IMR-90 (cell line): ENCODE data around the gene CLASP1. TPM values are rescaled to one million over a fixed set of nuclear protein-coding genes. Genes with fewer than 3 reads are reported as not detected.
A peak's percentile ranks its signal among the peaks of the same experiment; 100 is the strongest.

Source experiments
- ATAC-seq: fragments of 200-7000 bp; cut with Tn5 transposase; 2 replicates; pipeline ENCODE4 v1.9.1; 2020; ENCODE audit warnings: low read depth, mild to moderate bottlenecking, moderate library complexity
- BruUV-seq: library from RNA; stranded (reverse); fragments of 400-500 nt; replicated peaks from 2 replicates; lab custom pipeline; 2021; lab: Mats Ljungman, UMichigan
- CTCF ChIA-PET: fragments of 300-600 bp; formaldehyde crosslinking; extraction: SDS; loops from one replicate; lab custom pipeline; 2021; ENCODE audit warnings: antibody characterized with exemption; lab: Yijun Ruan, JAX
- POLR2A ChIA-PET: fragments of 300-600 bp; sonication (Branson Sonifier 250); formaldehyde crosslinking; loops from one replicate; lab custom pipeline; 2022; ENCODE audit warnings: antibody characterized with exemption; ENCODE audit not compliant: unreplicated experiment; lab: Charles Lee
- DNase-seq: peaks from one replicate; pipeline ENCODE4 v3.0.0; 2013
- H2AFZ ChIP-seq: replicated peaks from 2 replicates; pipeline ENCODE3; 2013; ENCODE audit warnings: low read length, mild to moderate bottlenecking; ENCODE audit not compliant: poor library complexity
- H2AK5ac ChIP-seq: 2 replicates; pipeline ENCODE4 v1.6.1; 2013; ENCODE audit warnings: low read depth, low read length, inconsistent platforms
- H2AK9ac ChIP-seq: replicated peaks from 2 replicates; pipeline ENCODE3; 2013; ENCODE audit warnings: mild to moderate bottlenecking, low read depth, low read length, moderate library complexity; ENCODE audit not compliant: poor library complexity
- H2BK120ac ChIP-seq: 2 replicates; pipeline ENCODE4 v1.6.1; 2013; ENCODE audit warnings: low read depth, low read length, inconsistent platforms
- H2BK15ac ChIP-seq: 3 replicates; pipeline ENCODE4 v1.6.1; 2013; ENCODE audit warnings: low read depth, low read length, inconsistent platforms
- H2BK20ac ChIP-seq: 2 replicates; pipeline ENCODE4 v1.6.1; 2013; ENCODE audit warnings: low read depth, mild to moderate bottlenecking, inconsistent platforms, low read length, moderate library complexity
- H2BK5ac ChIP-seq: 2 replicates; pipeline ENCODE4 v1.6.1; 2013; ENCODE audit warnings: mild to moderate bottlenecking, low read depth, low read length, inconsistent platforms; ENCODE audit not compliant: poor library complexity, severe bottlenecking
- H3K14ac ChIP-seq: replicated peaks from 2 replicates; pipeline ENCODE4 v1.6.1; 2013; ENCODE audit warnings: low read depth, low read length, inconsistent platforms
- H3K18ac ChIP-seq: 2 replicates; pipeline ENCODE4 v1.6.1; 2013; ENCODE audit warnings: low read depth, low read length, control low read depth
- H3K23ac ChIP-seq: 2 replicates; pipeline ENCODE4 v1.6.1; 2013; ENCODE audit warnings: low read depth, low read length, inconsistent platforms
- H3K27ac ChIP-seq: 2 replicates; pipeline ENCODE4 v1.5.1; 2013; ENCODE audit warnings: mild to moderate bottlenecking, control low read depth, low read length; ENCODE audit not compliant: insufficient read depth
- H3K27me3 ChIP-seq: 2 replicates; pipeline ENCODE4 v1.6.1; 2013; ENCODE audit warnings: low read length; ENCODE audit not compliant: control insufficient read depth, insufficient read depth
- H3K36me3 ChIP-seq: 2 replicates; pipeline ENCODE4 v1.6.1; 2013; ENCODE audit warnings: low read length, mixed read lengths; ENCODE audit not compliant: control insufficient read depth, insufficient read depth
- H3K4ac ChIP-seq: 2 replicates; pipeline ENCODE4 v1.6.1; 2013; ENCODE audit warnings: low read depth, low read length, inconsistent platforms
- H3K4me1 ChIP-seq: 2 replicates; pipeline ENCODE4 v1.6.1; 2013; ENCODE audit warnings: low read length, mixed read lengths; ENCODE audit not compliant: control insufficient read depth, insufficient read depth
- H3K4me2 ChIP-seq: 2 replicates; pipeline ENCODE4 v1.6.1; 2013; ENCODE audit warnings: low read depth, mild to moderate bottlenecking, control low read depth, low read length, moderate library complexity
- H3K4me3 ChIP-seq: 2 replicates; pipeline ENCODE4 v1.5.1; 2013; ENCODE audit warnings: low read depth, mild to moderate bottlenecking, control low read depth, low read length, moderate library complexity; ENCODE audit not compliant: insufficient read depth
- H3K56ac ChIP-seq: 2 replicates; pipeline ENCODE4 v1.6.1; 2013; ENCODE audit warnings: low read length, inconsistent platforms; ENCODE audit not compliant: insufficient read depth; ENCODE audit errors: extremely low read depth
- H3K79me1 ChIP-seq, 2 experiments: 2 replicates each; pipeline ENCODE4 v1.6.1; 2013; ENCODE audit warnings: low read length in 2 of 2, inconsistent platforms in 1 of 2, low read depth in 1 of 2
- H3K9ac ChIP-seq: 2 replicates; pipeline ENCODE4 v1.6.1; 2013; ENCODE audit warnings: low read depth, low read length, control low read depth
- H3K9me1 ChIP-seq: 2 replicates; pipeline ENCODE4 v1.6.1; 2013; ENCODE audit warnings: low read length, inconsistent platforms; ENCODE audit not compliant: insufficient read depth
- H3K9me3 ChIP-seq: 2 replicates; pipeline ENCODE4 v1.6.1; 2013; ENCODE audit warnings: low read length; ENCODE audit not compliant: control insufficient read depth, insufficient read depth
- H4K20me1 ChIP-seq: 2 replicates; pipeline ENCODE4 v1.6.1; 2013; ENCODE audit warnings: low read length, inconsistent platforms; ENCODE audit not compliant: insufficient read depth
- H4K5ac ChIP-seq: 2 replicates; pipeline ENCODE4 v1.6.1; 2013; ENCODE audit warnings: mild to moderate bottlenecking, low read depth, low read length, control low read depth
- H4K8ac ChIP-seq, 2 experiments: 2 replicates each; pipeline ENCODE4 v1.6.1; 2013; ENCODE audit warnings: low read depth in 2 of 2, low read length in 2 of 2, control low read depth in 1 of 2, inconsistent platforms in 1 of 2
- H4K91ac ChIP-seq: 2 replicates; pipeline ENCODE4 v1.6.1; 2013; ENCODE audit warnings: low read depth, low read length, inconsistent platforms; ENCODE audit not compliant: insufficient read depth
- BHLHE40 ChIP-seq: fragments of 150-350 bp; IDR thresholded peaks from 2 replicates; pipeline ENCODE4 v1.6.1; 2016; ENCODE audit warnings: mild to moderate bottlenecking, low read depth, low read length
- MAFK ChIP-seq: IDR thresholded peaks from 2 replicates; pipeline ENCODE4 v1.6.1; 2012; ENCODE audit warnings: low read depth, low read length, improper control_type of control experiment
- MAZ ChIP-seq: IDR thresholded peaks from 2 replicates; pipeline ENCODE4 v1.6.1; 2012; ENCODE audit warnings: low read depth, mild to moderate bottlenecking, low read length, improper control_type of control experiment, moderate library complexity, borderline replicate concordance
- USF2 ChIP-seq: fragments of 150-350 bp; IDR thresholded peaks from 2 replicates; pipeline ENCODE4 v1.6.1; 2017; ENCODE audit warnings: mild to moderate bottlenecking, antibody characterized with exemption, low read length, low read depth
- WGBS, 2 experiments: methylation state at CpG; one replicate each; pipeline versions ENCODE4 v1.1.5 to v1.1.7; 2013; ENCODE audit warnings: missing lambda C conversion rate in 2 of 2; ENCODE audit not compliant: insufficient read length in 1 of 2; ENCODE audit errors: extremely low coverage in 2 of 2; 5-methylcytosine and 5-hydroxymethylcytosine counted together
- dilution Hi-C: fragments of 300-500 bp; cut with HindIII; formaldehyde crosslinking; loops from one replicate; pipeline ENCODE4 v1.14.3; 2018; ENCODE audit warnings: low sequenced_read_pairs; ENCODE audit not compliant: unreplicated experiment
- in situ Hi-C: fragments of 300-500 bp; cut with MboI; formaldehyde crosslinking; loops from 3 replicates; pipeline ENCODE4 v1.14.3; 2019; ENCODE audit warnings: low sequenced_read_pairs, inconsistent platforms, mixed read lengths
- intact Hi-C: fragments of 100-400 bp; cut with micrococcal nuclease; formaldehyde crosslinking; loops from 2 replicates; pipeline ENCODE4 v1.10.0; 2022
- polyA plus RNA-seq, 3 experiments: library from polyadenylated mRNA; depleted of rRNA; stranded (reverse); fragments of >200 nt; gene quantifications; 2 replicates each; pipeline ENCODE4 v1.2.3, GENCODE V29; 2012; ENCODE audit warnings: low replicate concordance in 1 of 3
- total RNA-seq: library from RNA; depleted of rRNA; stranded (reverse); fragments of >200 nt; gene quantifications from 2 replicates; pipeline ENCODE4 v1.2.3, GENCODE V29; 2012

CLASP1 gene
- total and polyA plus RNA-seq, 2 of the 4 experiments (the other 2 are of a cell fraction): 12.3 to 33.7 TPM

- H4K8ac ChIP-seq: no peak overlapping the region
- H3K18ac ChIP-seq: no peak overlapping the region
- H3K23ac ChIP-seq: no peak overlapping the region
- H3K79me1 ChIP-seq: peaks cover 0 to 49% of the 10 kb centered on the region in 2 experiments; a peak in 2 of 4 replicates
- H4K91ac ChIP-seq: 0 out of 2 replicates have a peak overlapping the region, but pooled peaks have one; percentile 5
- DNase-seq (no peak), ATAC-seq (no peak)
- no peak overlapping the region for H4K5ac ChIP-seq
- no peak overlapping the region for H3K4me2 ChIP-seq
- no peak for TF ChIP-seq MAFK
- no peak for TF ChIP-seq BHLHE40
- TF ChIP-seq MAZ: no peak
- no peak for TF ChIP-seq USF2
- no peak overlapping the region for H3K14ac ChIP-seq
- peaks cover 7% of the 10 kb centered on the region; the same call in 1 of the 2 replicates for H4K20me1 ChIP-seq
- H3K9me1 ChIP-seq: peaks cover 44% of the 10 kb centered on the region
- no peak overlapping the region for H3K9ac ChIP-seq
- H2AK5ac ChIP-seq: no peak overlapping the region
- no peak overlapping the region; the same call in 1 of the 2 replicates for H2BK20ac ChIP-seq
- WGBS, 2 experiments: 83% methylated on average over 2 of the region's 26 CpGs; no CpG with 5 or more reads in 1 of the 2 experiments
- H2AK9ac ChIP-seq: no peak overlapping the region
- CTCF ChIA-PET: interaction anchor here (2.5 kb wide), 1 partner anchor 11 kb away, joined by 12 read pairs; no protein-coding TSS in a partner anchor
- H3K27ac ChIP-seq: no peak overlapping the region
- H3K4ac ChIP-seq: no peak overlapping the region; the same call in 1 of the 2 replicates
- peak overlapping the region; percentile 10 for H2BK5ac ChIP-seq
- H3K9me3 ChIP-seq: no peaks in the 10 kb centered on the region
- no peak overlapping the region for H3K4me3 ChIP-seq
- intact Hi-C loops (no loop called here), in situ Hi-C loops (loop anchor here (25.0 kb wide), 1 partner anchor 680 kb away; no protein-coding TSS in a partner anchor), dilution Hi-C loops (no loop called here)
- H3K56ac ChIP-seq: no peak overlapping the region
- BruUV-seq: no TSS peak
- no peak overlapping the region for H2BK15ac ChIP-seq
- POLR2A ChIA-PET: no interaction called here
- no peaks in the 10 kb centered on the region for H3K27me3 ChIP-seq
- peaks cover 26% of the 10 kb centered on the region for H3K36me3 ChIP-seq
- peaks cover 25% of the 10 kb centered on the region for H3K4me1 ChIP-seq
- H2BK120ac ChIP-seq: no peak overlapping the region
- no peak overlapping the region for H2AFZ ChIP-seq
These were observed 281.9 kb downstream of the CLASP1 start for GRCh38 chr2:121367246-121367900.
